ENCODE measurements around the gene PEPD. TPM values are rescaled to one million over a fixed set of nuclear protein-coding genes. Genes with fewer than 3 reads are reported as not detected.

PEPD gene
- total and polyA plus RNA-seq, 3 experiments from 2014 or later, result 47.9 to 109 (median 49.0) TPM

- H3K27ac ChIP-seq (ENCODE audit: low read depth, low read length), result no peak overlapping the region
- no peak overlapping the region for H3K4me3 Mint-ChIP-seq
- CTCF ChIA-PET, result interaction anchor here (0.6 to 6.2 kb wide), 9 partner anchors 7 to 257 kb away, joined by 3 to 70 read pairs (median 3); no protein-coding TSS in a partner anchor
- no peak overlapping the region for H3K27ac Mint-ChIP-seq
- no peaks in the 10 kb centered on the region for H3K4me1 ChIP-seq (ENCODE audit: insufficient read depth, low read length)
- H3K9me3 ChIP-seq (ENCODE audit: low read length), result no peaks in the 10 kb centered on the region
- no peaks in the 10 kb centered on the region for H3K27me3 Mint-ChIP-seq
- H3K36me3 Mint-ChIP-seq, result peaks cover 0 to 16% (median 2%) of the 10 kb centered on the region in 3 donors
- DNase-seq, result peak in 1 of 5 donors; percentile 15
- H3K4me3 ChIP-seq (ENCODE audit: low read length), result no peak overlapping the region
- POLR2A ChIA-PET, result no interaction called here
- no peaks in the 10 kb centered on the region for H3K9me3 Mint-ChIP-seq
- no peaks in the 10 kb centered on the region for H3K27me3 ChIP-seq (ENCODE audit: insufficient read depth, low read length, poor library complexity, severe bottlenecking)
- no peaks in the 10 kb centered on the region for H3K4me1 Mint-ChIP-seq
- H3K36me3 ChIP-seq (ENCODE audit: insufficient read depth, low read length), result no peaks in the 10 kb centered on the region
These were observed 112.8 kb downstream of the PEPD start for GRCh38 chr19:33408538-33409434.

- H3K36me3 Mint-ChIP-seq, result peaks cover 0 to 16% (median 2%) of the 10 kb centered on the region in 3 donors
- H3K9me3 Mint-ChIP-seq, result no peaks in the 10 kb centered on the region
- H3K27me3 ChIP-seq (ENCODE audit: insufficient read depth, low read length, poor library complexity, severe bottlenecking), result no peaks in the 10 kb centered on the region
- H3K9me3 ChIP-seq (ENCODE audit: low read length), result no peaks in the 10 kb centered on the region
- DNase-seq, result peak in 1 of 5 donors; percentile 34
- CTCF ChIA-PET, result interaction anchor here (0.6 to 6.2 kb wide), 4 partner anchors 8 to 172 kb away, joined by 3 to 70 read pairs (median 3); no protein-coding TSS in a partner anchor
- no peaks in the 10 kb centered on the region for H3K4me1 Mint-ChIP-seq
- no peaks in the 10 kb centered on the region for H3K36me3 ChIP-seq (ENCODE audit: insufficient read depth, low read length)
- H3K27ac Mint-ChIP-seq, result peak overlapping the region in 1 of 8 donors; percentile 73
- POLR2A ChIA-PET, result no interaction called here
- no peaks in the 10 kb centered on the region for H3K4me1 ChIP-seq (ENCODE audit: insufficient read depth, low read length)
- no peak overlapping the region for H3K4me3 Mint-ChIP-seq
- H3K27ac ChIP-seq (ENCODE audit: low read depth, low read length), result no peak overlapping the region
- H3K4me3 ChIP-seq (ENCODE audit: low read length), result no peak overlapping the region
- H3K27me3 Mint-ChIP-seq, result no peaks in the 10 kb centered on the region
These were observed 113.5 kb downstream of the PEPD start for GRCh38 chr19:33408116-33408515.

- Histone ChIP-seq H3K9me3 (ENCODE audit: low read length) (no peaks in the 10 kb centered on the region), H3K4me3 (ENCODE audit: low read length) (no peak overlapping the region), H3K4me1 (ENCODE audit: insufficient read depth, low read length) (no peaks in the 10 kb centered on the region), H3K27me3 (ENCODE audit: insufficient read depth, low read length, poor library complexity, severe bottlenecking) (no peaks in the 10 kb centered on the region), H3K36me3 (ENCODE audit: insufficient read depth, low read length) (no peaks in the 10 kb centered on the region), H3K27ac (ENCODE audit: low read depth, low read length) (no peak overlapping the region)
- Mint-ChIP-seq H3K27me3 (no peaks in the 10 kb centered on the region), H3K36me3 (peaks cover 0 to 16% (median 2%) of the 10 kb centered on the region in 3 donors), H3K27ac (peak overlapping the region in 1 of 8 donors; percentile 73), H3K4me1 (no peaks in the 10 kb centered on the region), H3K4me3 (no peak overlapping the region), H3K9me3 (no peaks in the 10 kb centered on the region)
- peak in 1 of 5 donors; percentile 27 for DNase-seq
- ChIA-PET POLR2A (no interaction called here), CTCF (interaction anchor here (0.6 to 6.2 kb wide), 9 partner anchors 8 to 172 kb away, joined by 3 to 70 read pairs (median 4); no protein-coding TSS in a partner anchor)
These were observed 113.9 kb downstream of the PEPD start for GRCh38 chr19:33407716-33408115.

GRCh38 chr19:33407140-33407551 is 114.4 kb downstream of the PEPD start:
- Histone ChIP-seq H3K36me3 (ENCODE audit: insufficient read depth, low read length) (no peaks in the 10 kb centered on the region), H3K27me3 (ENCODE audit: insufficient read depth, low read length, poor library complexity, severe bottlenecking) (no peaks in the 10 kb centered on the region), H3K4me1 (ENCODE audit: insufficient read depth, low read length) (no peaks in the 10 kb centered on the region), H3K9me3 (ENCODE audit: low read length) (no peaks in the 10 kb centered on the region), H3K4me3 (ENCODE audit: low read length) (no peak overlapping the region), H3K27ac (ENCODE audit: low read depth, low read length) (no peak overlapping the region)
- no peaks in the 10 kb centered on the region for H3K9me3 Mint-ChIP-seq
- CTCF ChIA-PET, result interaction anchor here (0.6 to 6.2 kb wide), 17 partner anchors 9 to 184 kb away, joined by 3 to 70 read pairs (median 4); no protein-coding TSS in a partner anchor
- H3K4me3 Mint-ChIP-seq, result no peak overlapping the region
- DNase-seq, result peak in 1 of 5 donors; percentile 31
- H3K27me3 Mint-ChIP-seq, result no peaks in the 10 kb centered on the region
- H3K27ac Mint-ChIP-seq, result no peak overlapping the region
- no peaks in the 10 kb centered on the region for H3K4me1 Mint-ChIP-seq
- H3K36me3 Mint-ChIP-seq, result peaks cover 0 to 16% (median 2%) of the 10 kb centered on the region in 3 donors
- POLR2A ChIA-PET, result no interaction called here

- no peaks in the 10 kb centered on the region for H3K27me3 ChIP-seq (ENCODE audit: insufficient read depth, low read length, poor library complexity, severe bottlenecking)
- Mint-ChIP-seq H3K27ac (peak overlapping the region in 1 of 8 donors; percentile 54), H3K36me3 (peaks cover 0 to 16% (median 2%) of the 10 kb centered on the region in 3 donors), H3K9me3 (no peaks in the 10 kb centered on the region), H3K4me3 (peak overlapping the region in 1 of 7 donors; percentile 48), H3K27me3 (no peaks in the 10 kb centered on the region), H3K4me1 (no peaks in the 10 kb centered on the region)
- CTCF ChIA-PET, result interaction anchor here (0.6 to 6.2 kb wide), 19 partner anchors 9 to 262 kb away, joined by 3 to 70 read pairs (median 4); no protein-coding TSS in a partner anchor
- peak; percentile 47 to 78 (median 64) for DNase-seq
- H3K27ac ChIP-seq (ENCODE audit: low read depth, low read length), result no peak overlapping the region
- H3K36me3 ChIP-seq (ENCODE audit: insufficient read depth, low read length), result no peaks in the 10 kb centered on the region
- H3K9me3 ChIP-seq (ENCODE audit: low read length), result no peaks in the 10 kb centered on the region
- H3K4me1 ChIP-seq (ENCODE audit: insufficient read depth, low read length), result no peaks in the 10 kb centered on the region
- POLR2A ChIA-PET, result interaction anchor here (0.5 kb wide), 1 partner anchor 442 kb away, joined by 4 read pairs; no protein-coding TSS in a partner anchor
- H3K4me3 ChIP-seq (ENCODE audit: low read length), result no peak overlapping the region
These were observed 115.0 kb downstream of the PEPD start for GRCh38 chr19:33406521-33407139.

GRCh38 chr19:33405553-33406461 is 115.8 kb downstream of the PEPD start:
- H3K27ac Mint-ChIP-seq, result peak overlapping the region in 2 of 8 donors; percentile 14 to 15
- ChIA-PET POLR2A (interaction anchor here (0.5 kb wide), 1 partner anchor 442 kb away, joined by 4 read pairs; no protein-coding TSS in a partner anchor), CTCF (interaction anchor here (0.7 to 6.2 kb wide), 13 partner anchors 8 to 281 kb away, joined by 3 to 70 read pairs (median 4); no protein-coding TSS in a partner anchor)
- peaks cover 0 to 13% (median 2%) of the 10 kb centered on the region in 3 donors for H3K36me3 Mint-ChIP-seq
- H3K4me3 Mint-ChIP-seq, result no peak overlapping the region
- H3K4me3 ChIP-seq (ENCODE audit: low read length), result no peak overlapping the region
- H3K4me1 ChIP-seq (ENCODE audit: insufficient read depth, low read length), result no peaks in the 10 kb centered on the region
- H3K27me3 Mint-ChIP-seq, result no peaks in the 10 kb centered on the region
- no peaks in the 10 kb centered on the region for H3K36me3 ChIP-seq (ENCODE audit: insufficient read depth, low read length)
- H3K27ac ChIP-seq (ENCODE audit: low read depth, low read length), result no peak overlapping the region
- no peaks in the 10 kb centered on the region for H3K9me3 Mint-ChIP-seq
- H3K27me3 ChIP-seq (ENCODE audit: insufficient read depth, low read length, poor library complexity, severe bottlenecking), result no peaks in the 10 kb centered on the region
- H3K9me3 ChIP-seq (ENCODE audit: low read length), result no peaks in the 10 kb centered on the region
- no peaks in the 10 kb centered on the region for H3K4me1 Mint-ChIP-seq
- DNase-seq, result peak in 1 of 5 donors; percentile 41

- H3K27me3 Mint-ChIP-seq, result no peaks in the 10 kb centered on the region
- Histone ChIP-seq H3K27me3 (ENCODE audit: insufficient read depth, low read length, poor library complexity, severe bottlenecking) (no peaks in the 10 kb centered on the region), H3K27ac (ENCODE audit: low read depth, low read length) (no peak overlapping the region)
These were observed 116.4 kb downstream of the PEPD start for GRCh38 chr19:33405254-33405552.

More at GRCh38 chr19:33405254-33405552, 116.4 kb downstream of the PEPD start:
- Mint-ChIP-seq H3K9me3 (no peaks in the 10 kb centered on the region), H3K27ac (peak overlapping the region in 1 of 8 donors; percentile 15), H3K36me3 (peaks cover 0 to 9% (median 2%) of the 10 kb centered on the region in 3 donors), H3K4me1 (no peaks in the 10 kb centered on the region), H3K4me3 (no peak overlapping the region)
- Histone ChIP-seq H3K9me3 (ENCODE audit: low read length) (no peaks in the 10 kb centered on the region), H3K36me3 (ENCODE audit: insufficient read depth, low read length) (no peaks in the 10 kb centered on the region), H3K4me1 (ENCODE audit: insufficient read depth, low read length) (no peaks in the 10 kb centered on the region), H3K4me3 (ENCODE audit: low read length) (no peak overlapping the region)
- no peak for DNase-seq
- CTCF ChIA-PET, result interaction anchor here (1.2 to 6.2 kb wide), 5 partner anchors 11 to 280 kb away, joined by 3 to 70 read pairs (median 14); no protein-coding TSS in a partner anchor
- POLR2A ChIA-PET, result no interaction called here
